Testis (tissue), 5 donors: ENCODE measurements around the gene IQCF6. TPM values are rescaled to one million over a fixed set of nuclear protein-coding genes. Genes with fewer than 3 reads are reported as not detected.
A peak's percentile ranks its signal among the peaks of the same experiment; 100 is the strongest.

Experiments
- DNase-seq: peaks from one replicate; pipeline ENCODE4 v3.0.0-alpha.2; 2019
- H3K27ac ChIP-seq, 2 donors: fragments of 200-600 bp; sonication (generic); one replicate each; pipeline ENCODE4 v1.5.1; 2019
- H3K27me3 ChIP-seq: fragments of 200-600 bp; sonication (generic); one replicate; pipeline ENCODE4 v1.5.1; 2019
- H3K36me3 ChIP-seq: fragments of 200-600 bp; sonication (generic); one replicate; pipeline ENCODE4 v1.5.1; 2017; ENCODE audit warnings: low read depth; ENCODE audit errors: missing control alignments
- H3K4me1 ChIP-seq: fragments of 200-600 bp; sonication (generic); one replicate; pipeline ENCODE4 v1.5.1; 2019
- H3K4me3 ChIP-seq, 2 donors: fragments of 200-600 bp; sonication (generic); one replicate each; pipeline ENCODE4 v1.5.1; 2017 to 2019
- H3K9me3 ChIP-seq: fragments of 200-600 bp; sonication (generic); one replicate; pipeline ENCODE4 v1.5.1; 2017
- POLR2A ChIP-seq: fragments of 450-650 bp; IDR thresholded peaks from one replicate; pipeline ENCODE4 v1.6.1; 2017; ENCODE audit warnings: antibody characterized with exemption, mild to moderate bottlenecking, moderate library complexity
- WGBS, 2 donors: methylation state at CpG; one replicate each; pipeline ENCODE4 v1.1.5; 2018; 5-methylcytosine and 5-hydroxymethylcytosine counted together
- intact Hi-C: fragments of 100-400 bp; cut with DNase I; formaldehyde crosslinking; loops from one replicate; pipeline ENCODE4 v1.15.1; 2023; ENCODE audit warnings: low total_unique reads
- long read RNA-seq, 2 donors: transcript quantifications; one replicate each; lab custom pipeline, GENCODE V29; 2026
- polyA plus RNA-seq: library from polyadenylated mRNA; stranded (reverse); fragments of 350-450 nt; fragmentation: Illumina TruSeq; extraction: RNeasy Lipid Tissue Mini Kit (QIAGEN cat#74804); gene quantifications from one replicate; pipeline ENCODE4 v1.2.3, GENCODE V29; 2014; ENCODE audit warnings: low read depth, low replicate concordance; ENCODE audit not compliant: insufficient read depth
- total RNA-seq, 2 donors: library from RNA; depleted of rRNA; stranded (reverse); fragments of >200 nt; gene quantifications; one replicate each; pipeline ENCODE4 v1.2.3, GENCODE V29; 2016
- TF ChIP-seq, protein P1 (sequence below), 3 experiments: fragments of 450-650 bp in 2 of 3; fragments of 200-600 bp in 1 of 3; sonication (generic) in 1 of 3; IDR thresholded peaks; one replicate each; pipeline ENCODE4 v1.5.1; 2016 to 2019; ENCODE audit warnings: antibody characterized with exemption in 3 of 3, mild to moderate bottlenecking in 2 of 3, moderate library complexity in 1 of 3

The IQCF6 gene
- total RNA-seq (10 to 100 TPM; 12.3 to 23.4 TPM), polyA plus RNA-seq (30.4 TPM)
- long read RNA-seq, donor 1, result 0 reads
- long read RNA-seq, donor 2, result 0 reads

DNA sequence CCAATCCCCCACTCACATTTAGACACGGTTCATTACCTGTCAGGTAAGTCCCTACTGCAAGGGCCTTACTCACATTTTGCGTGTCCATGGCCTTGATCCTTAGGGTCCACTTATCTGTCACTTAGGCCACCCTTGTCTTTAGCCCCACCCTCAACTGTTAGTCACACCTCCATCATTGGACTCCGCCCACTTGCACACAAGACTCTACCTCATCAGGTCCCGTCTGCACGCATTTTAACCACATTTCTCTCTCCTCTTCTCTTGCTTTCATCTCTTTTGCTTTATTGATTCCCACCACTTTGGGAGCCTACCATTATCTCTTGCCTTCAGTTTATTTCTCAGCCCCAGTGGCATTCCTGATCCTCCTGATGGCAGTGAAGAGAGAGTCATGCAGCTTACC is at the start of gene IQCF6:
IQCF6 (minus strand) TSS at position 101 of the 400 bp plus-strand sequence; CDS start at position 88, 13 bp downstream.
- H3K4me3 ChIP-seq, result no peak within 1 kb of the TSS
- no peaks in the 10 kb centered on the region for H3K9me3 ChIP-seq
- H3K27ac ChIP-seq, result no peak within 1 kb of the TSS
- H3K27me3 ChIP-seq, result no peaks in the 10 kb centered on the region
- intact Hi-C loops, result no loop called here
- H3K36me3 ChIP-seq, result no peaks in the 10 kb centered on the region
- no peaks in the 10 kb centered on the region for H3K4me1 ChIP-seq
- 91 to 98% methylated on average over 5 of the region's 5 CpGs for WGBS, 2 donors
- TF ChIP-seq, protein P1, sequence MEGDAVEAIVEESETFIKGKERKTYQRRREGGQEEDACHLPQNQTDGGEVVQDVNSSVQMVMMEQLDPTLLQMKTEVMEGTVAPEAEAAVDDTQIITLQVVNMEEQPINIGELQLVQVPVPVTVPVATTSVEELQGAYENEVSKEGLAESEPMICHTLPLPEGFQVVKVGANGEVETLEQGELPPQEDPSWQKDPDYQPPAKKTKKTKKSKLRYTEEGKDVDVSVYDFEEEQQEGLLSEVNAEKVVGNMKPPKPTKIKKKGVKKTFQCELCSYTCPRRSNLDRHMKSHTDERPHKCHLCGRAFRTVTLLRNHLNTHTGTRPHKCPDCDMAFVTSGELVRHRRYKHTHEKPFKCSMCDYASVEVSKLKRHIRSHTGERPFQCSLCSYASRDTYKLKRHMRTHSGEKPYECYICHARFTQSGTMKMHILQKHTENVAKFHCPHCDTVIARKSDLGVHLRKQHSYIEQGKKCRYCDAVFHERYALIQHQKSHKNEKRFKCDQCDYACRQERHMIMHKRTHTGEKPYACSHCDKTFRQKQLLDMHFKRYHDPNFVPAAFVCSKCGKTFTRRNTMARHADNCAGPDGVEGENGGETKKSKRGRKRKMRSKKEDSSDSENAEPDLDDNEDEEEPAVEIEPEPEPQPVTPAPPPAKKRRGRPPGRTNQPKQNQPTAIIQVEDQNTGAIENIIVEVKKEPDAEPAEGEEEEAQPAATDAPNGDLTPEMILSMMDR (IDR thresholded peaks at IDR 0.05), result no peak
- TF ChIP-seq POLR2A, result no peak
- no peak for DNase-seq

DNA sequence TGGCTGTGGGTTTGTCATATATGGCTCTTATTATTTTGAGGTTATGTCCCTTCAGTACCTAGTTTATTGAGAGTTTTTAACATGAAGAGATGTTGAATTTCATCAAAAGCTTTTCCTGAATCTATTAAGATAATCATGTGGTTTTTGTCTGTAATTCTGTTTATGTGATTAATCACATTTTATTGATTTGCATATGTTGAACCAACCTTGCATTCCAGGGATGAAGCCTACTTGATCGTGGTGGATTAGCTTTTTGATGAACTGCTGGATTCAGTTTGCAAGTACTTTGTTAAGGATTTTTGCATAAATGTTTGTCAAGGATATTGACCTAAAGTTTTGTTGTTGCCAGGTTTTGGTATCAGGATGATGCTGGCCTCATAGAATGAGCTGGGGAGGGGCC is 49.3 kb upstream of the IQCF6 start:
- no peak overlapping the region for H3K4me3 ChIP-seq
- intact Hi-C loops, result no loop called here
- no peak overlapping the region for H3K27ac ChIP-seq
- no peaks in the 10 kb centered on the region for H3K36me3 ChIP-seq
- WGBS, 2 donors, result 92 to 94% methylated on average over 1 of the region's 1 CpG
- no peaks in the 10 kb centered on the region for H3K27me3 ChIP-seq
- H3K4me1 ChIP-seq, result no peaks in the 10 kb centered on the region
- H3K9me3 ChIP-seq, result no peaks in the 10 kb centered on the region
- no peak for DNase-seq
- no peak for TF ChIP-seq POLR2A
- TF ChIP-seq, protein P1 (IDR thresholded peaks at IDR 0.05), result no peak

DNA sequence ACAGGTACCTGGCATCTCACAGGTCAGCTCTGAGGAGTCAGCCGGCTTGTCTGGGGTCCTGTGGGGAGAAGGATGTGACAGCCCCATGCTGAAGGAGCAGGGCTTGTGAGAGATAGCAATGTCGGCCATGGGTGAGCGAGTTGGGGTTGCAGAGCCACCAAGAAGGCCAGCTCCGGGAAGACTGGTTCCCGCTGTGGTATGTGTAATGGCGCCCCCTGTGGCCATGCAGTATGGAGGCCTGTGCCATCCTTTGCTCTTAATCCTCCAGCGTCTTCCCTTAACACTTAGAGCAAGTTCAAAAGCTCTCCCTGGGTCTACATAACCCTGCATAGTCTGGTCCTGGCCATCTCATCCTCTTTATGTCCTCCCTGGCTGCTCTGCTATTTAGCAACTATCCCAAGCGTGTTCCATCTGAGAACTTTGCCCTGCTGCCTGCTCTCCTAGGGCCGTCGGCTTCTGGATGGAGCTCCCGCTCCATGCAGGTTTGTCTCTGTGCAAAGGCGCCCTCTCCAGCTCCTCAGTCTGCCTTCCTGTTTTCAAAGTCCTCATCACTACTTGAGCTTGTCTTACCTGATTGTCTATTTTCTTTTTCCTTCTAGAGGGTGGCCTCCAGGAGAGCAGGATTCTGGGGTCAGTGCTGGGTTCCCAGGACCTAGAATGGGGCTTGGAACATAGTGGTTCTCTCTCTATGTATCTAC is 40.8 kb upstream of the IQCF6 start:
- H3K4me3 ChIP-seq, result no peak overlapping the region
- H3K36me3 ChIP-seq, result no peaks in the 10 kb centered on the region
- no peaks in the 10 kb centered on the region for H3K4me1 ChIP-seq
- no peaks in the 10 kb centered on the region for H3K27me3 ChIP-seq
- H3K27ac ChIP-seq, result no peak overlapping the region
- peak; percentile 25 for DNase-seq
- 60 to 68% methylated on average over 10 to 12 of the region's 12 CpGs for WGBS, 2 donors
- H3K9me3 ChIP-seq, result no peaks in the 10 kb centered on the region
- TF ChIP-seq POLR2A, result no peak
- TF ChIP-seq, protein P1 (IDR thresholded peaks at IDR 0.05), result peak in 1 of 3 experiments; percentile 30
- intact Hi-C loops, result no loop called here

DNA sequence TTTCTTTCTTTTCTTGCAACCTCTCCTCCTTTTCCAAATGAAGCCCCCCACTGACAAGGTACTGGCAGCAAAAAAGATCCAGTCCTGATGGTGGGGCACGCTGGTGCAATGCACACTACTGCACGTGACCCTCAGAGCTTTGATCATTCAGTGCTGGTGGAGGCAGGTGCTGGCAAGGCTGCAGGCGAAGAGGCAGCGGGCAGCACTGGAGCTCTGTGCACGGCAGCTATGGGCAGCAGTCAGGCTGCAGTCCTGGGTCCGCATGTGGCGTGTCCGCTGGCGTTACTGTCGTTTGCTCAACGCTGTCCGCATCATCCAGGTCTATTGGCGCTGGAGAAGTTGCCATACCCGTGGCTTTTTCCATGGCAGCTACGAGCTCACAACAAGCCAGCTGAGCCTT is 40.1 kb upstream of the IQCF6 start:
- Histone ChIP-seq H3K4me3 (no peak overlapping the region), H3K27ac (no peak overlapping the region), H3K4me1 (no peaks in the 10 kb centered on the region), H3K27me3 (no peaks in the 10 kb centered on the region), H3K9me3 (no peaks in the 10 kb centered on the region), H3K36me3 (no peaks in the 10 kb centered on the region)
- 90 to 96% methylated on average over 14 to 15 of the region's 15 CpGs for WGBS, 2 donors
- no peak for TF ChIP-seq POLR2A
- TF ChIP-seq, protein P1 (IDR thresholded peaks at IDR 0.05), result no peak
- intact Hi-C loops, result no loop called here
- no peak for DNase-seq

DNA sequence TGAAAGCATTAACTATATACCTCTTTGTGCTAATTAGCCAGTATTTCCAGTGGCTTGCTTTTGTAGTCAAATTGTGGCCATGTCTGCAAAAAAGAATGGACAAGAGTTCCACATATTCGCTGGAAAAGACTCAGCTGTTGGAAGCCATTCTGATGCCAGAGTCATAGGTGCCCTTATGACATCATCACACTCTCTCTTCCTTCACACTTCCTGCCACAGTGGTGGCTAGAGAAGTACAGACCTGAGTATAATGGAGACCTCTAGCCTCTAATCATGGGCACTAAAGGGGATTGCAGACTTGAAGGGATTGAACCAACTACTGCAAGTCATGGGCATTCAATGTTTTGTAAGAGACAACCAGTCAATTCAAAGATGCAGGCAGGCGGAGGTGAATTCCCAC is 38.3 kb upstream of the IQCF6 start:
- Histone ChIP-seq H3K27ac (no peak overlapping the region), H3K4me3 (no peak overlapping the region), H3K36me3 (no peaks in the 10 kb centered on the region), H3K4me1 (no peaks in the 10 kb centered on the region), H3K27me3 (no peaks in the 10 kb centered on the region), H3K9me3 (no peaks in the 10 kb centered on the region)
- DNase-seq, result no peak
- intact Hi-C loops, result no loop called here
- TF ChIP-seq, protein P1 (IDR thresholded peaks at IDR 0.05), result no peak
- no peak for TF ChIP-seq POLR2A
- 88 to 94% methylated on average over 2 of the region's 2 CpGs for WGBS, 2 donors
